GM13976 (cell line): ENCODE data around the gene VDAC1.
A peak's percentile ranks its signal among the peaks of the same experiment; 100 is the strongest.

Experiments
- DNase-seq: peaks from one replicate; pipeline ENCODE4 v3.0.0; 2012; ENCODE audit warnings: low spot score
- in situ Hi-C: fragments of 300-500 bp; cut with MboI; formaldehyde crosslinking; loops from one replicate; pipeline ENCODE4 v1.12.0; 2022; ENCODE audit warnings: low sequenced_read_pairs, mixed read lengths, inconsistent platforms; ENCODE audit not compliant: unreplicated experiment
- TF ChIP-seq, protein P1 (sequence below): IDR thresholded peaks from 2 replicates; pipeline ENCODE4 v1.5.1; 2012; ENCODE audit warnings: borderline replicate concordance, mild to moderate bottlenecking; ENCODE audit not compliant: insufficient read depth; ENCODE audit errors: extremely low read depth, missing control alignments, control extremely low read depth

VDAC1 gene

DNA sequence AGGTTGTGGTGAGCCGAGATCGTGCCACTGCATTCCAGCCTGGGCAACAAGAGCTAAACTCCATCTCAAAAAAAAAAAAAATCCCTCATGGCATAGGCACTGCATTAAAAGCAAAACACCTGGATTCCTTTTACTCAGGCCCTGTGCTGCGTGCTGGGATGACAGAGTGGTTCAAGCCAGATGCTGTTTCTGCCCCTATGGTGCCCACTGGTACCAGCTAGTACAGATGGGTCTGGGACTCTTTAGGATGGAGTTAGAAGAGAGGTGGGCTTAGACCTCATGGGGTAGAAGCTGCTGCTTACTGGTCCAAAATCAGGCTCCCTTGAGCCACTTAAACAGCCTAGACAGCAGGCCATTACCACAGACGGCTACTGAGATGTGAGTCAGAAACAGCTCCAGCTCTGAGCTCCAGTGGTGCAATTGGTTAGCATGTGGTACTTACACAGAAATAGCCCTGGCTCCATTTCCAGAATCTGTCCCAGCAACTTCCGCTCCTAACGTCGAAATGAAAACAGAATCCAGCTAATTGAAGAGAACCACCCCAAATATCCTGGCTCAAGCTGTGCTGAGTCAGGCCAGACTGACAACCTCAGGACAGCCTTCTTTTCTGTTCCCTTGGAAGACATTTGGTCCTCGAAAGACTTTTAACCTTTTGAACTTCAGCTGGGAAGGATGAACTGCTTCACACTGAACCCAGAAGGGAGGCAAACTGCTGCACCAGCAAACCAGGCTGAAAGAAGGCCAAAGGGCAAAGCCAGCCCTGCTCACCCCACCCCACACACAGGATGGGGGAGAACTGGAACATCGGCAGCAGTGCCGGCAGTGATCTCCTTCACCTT is 51.8 kb downstream of the VDAC1 start:
- no peak for DNase-seq
- TF ChIP-seq, protein P1, sequence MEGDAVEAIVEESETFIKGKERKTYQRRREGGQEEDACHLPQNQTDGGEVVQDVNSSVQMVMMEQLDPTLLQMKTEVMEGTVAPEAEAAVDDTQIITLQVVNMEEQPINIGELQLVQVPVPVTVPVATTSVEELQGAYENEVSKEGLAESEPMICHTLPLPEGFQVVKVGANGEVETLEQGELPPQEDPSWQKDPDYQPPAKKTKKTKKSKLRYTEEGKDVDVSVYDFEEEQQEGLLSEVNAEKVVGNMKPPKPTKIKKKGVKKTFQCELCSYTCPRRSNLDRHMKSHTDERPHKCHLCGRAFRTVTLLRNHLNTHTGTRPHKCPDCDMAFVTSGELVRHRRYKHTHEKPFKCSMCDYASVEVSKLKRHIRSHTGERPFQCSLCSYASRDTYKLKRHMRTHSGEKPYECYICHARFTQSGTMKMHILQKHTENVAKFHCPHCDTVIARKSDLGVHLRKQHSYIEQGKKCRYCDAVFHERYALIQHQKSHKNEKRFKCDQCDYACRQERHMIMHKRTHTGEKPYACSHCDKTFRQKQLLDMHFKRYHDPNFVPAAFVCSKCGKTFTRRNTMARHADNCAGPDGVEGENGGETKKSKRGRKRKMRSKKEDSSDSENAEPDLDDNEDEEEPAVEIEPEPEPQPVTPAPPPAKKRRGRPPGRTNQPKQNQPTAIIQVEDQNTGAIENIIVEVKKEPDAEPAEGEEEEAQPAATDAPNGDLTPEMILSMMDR: no peak
- in situ Hi-C loops: no loop called here

DNA sequence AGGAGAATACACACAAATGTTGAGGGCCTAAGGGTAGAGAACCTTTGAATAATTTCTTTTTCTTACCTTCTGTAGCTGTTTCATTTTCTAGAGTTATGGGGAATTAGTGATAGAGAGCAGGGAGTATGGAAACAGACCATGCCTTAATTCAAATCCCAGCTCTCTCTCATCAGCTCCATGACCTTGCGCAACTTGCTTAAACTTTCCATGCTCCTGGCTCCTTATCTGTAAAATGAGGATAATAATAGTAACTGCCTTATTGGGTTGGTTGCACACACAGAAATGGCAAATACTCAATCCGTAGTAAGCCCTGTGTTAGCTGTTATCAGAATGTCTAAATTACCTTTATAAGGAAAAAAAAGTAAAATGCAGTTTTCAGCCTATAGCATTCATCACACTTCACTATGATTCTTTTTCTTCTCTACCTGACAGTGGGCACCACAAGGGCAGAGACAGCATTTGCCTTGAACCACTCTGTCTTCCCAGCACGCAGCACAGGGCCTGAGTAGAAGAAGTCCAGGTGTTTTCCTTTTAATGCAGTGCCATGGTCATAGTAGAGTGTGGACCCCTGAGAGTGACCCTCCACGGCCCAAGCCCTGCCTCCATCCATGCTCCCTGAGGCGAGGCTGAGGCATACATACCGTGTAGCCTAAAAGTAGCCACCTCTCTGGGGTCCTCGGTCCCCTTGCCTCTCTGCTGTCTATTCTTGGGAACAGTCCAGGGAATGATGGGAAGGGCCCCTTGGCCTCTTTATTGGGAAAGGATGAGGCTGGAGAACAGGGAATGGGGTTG is 53.8 kb downstream of the VDAC1 start:
- in situ Hi-C loops: no loop called here
- no peak for DNase-seq
- TF ChIP-seq, protein P1: no peak

DNA sequence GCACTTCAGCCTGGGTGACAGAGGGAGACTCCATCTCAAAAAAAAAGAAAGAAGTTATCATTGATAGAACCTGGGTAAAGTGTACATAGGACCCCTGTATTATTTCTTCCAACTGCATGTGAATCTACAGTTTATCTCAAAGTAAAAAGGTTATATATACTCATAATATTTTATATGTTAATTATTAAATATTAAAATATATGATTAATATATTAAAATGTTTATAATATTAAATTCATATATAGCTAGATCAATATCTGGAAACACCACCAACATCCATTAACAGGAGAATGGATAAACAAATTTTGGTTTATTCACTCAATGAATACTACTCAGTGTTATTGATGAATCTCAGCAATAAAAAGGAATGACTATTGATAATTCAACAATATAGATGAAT is 56.1 kb downstream of the VDAC1 start:
- no peak for DNase-seq
- TF ChIP-seq, protein P1: no peak
- in situ Hi-C loops: no loop called here

DNA sequence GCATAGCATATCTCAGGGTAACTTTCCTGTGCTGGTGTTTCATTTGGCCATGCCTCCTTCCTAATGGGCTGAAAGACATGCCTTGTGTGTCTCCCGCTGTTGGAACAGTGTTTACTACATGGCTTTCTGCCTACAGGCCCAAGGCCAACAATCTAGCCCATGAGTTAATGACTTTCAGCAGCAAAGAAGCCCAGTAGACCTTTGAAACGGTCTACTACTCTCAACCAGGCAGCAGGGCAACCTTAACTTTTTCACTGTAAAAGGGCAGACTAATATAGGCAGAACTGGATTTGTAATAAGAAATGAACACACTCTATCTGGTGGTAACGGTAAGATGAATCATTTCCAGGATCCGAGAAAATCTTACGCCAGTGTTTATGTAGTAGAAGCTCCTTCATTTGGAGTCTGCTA is 57.3 kb downstream of the VDAC1 start:
- TF ChIP-seq, protein P1: no peak
- no peak for DNase-seq
- in situ Hi-C loops: no loop called here

DNA sequence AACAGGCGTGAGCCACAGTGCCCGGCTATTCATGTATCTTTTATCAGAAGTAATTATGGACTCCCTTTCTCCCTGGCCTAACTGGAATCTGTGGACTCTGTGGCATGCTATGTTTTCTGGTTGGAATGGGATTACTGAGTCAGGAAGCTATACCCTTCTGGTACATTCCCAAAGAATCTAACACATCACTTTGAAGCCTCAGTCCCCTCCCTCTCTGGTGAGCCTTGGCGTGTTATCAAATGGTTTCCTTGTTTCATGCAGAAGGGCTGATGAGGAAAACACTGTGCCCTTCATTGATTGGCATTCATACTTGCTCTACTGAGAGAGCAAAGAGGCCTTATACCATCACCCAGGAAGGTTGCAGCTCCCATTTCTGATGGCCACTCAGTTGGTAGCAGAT is 59.2 kb downstream of the VDAC1 start:
- TF ChIP-seq, protein P1: no peak
- in situ Hi-C loops: no loop called here
- no peak for DNase-seq

DNA sequence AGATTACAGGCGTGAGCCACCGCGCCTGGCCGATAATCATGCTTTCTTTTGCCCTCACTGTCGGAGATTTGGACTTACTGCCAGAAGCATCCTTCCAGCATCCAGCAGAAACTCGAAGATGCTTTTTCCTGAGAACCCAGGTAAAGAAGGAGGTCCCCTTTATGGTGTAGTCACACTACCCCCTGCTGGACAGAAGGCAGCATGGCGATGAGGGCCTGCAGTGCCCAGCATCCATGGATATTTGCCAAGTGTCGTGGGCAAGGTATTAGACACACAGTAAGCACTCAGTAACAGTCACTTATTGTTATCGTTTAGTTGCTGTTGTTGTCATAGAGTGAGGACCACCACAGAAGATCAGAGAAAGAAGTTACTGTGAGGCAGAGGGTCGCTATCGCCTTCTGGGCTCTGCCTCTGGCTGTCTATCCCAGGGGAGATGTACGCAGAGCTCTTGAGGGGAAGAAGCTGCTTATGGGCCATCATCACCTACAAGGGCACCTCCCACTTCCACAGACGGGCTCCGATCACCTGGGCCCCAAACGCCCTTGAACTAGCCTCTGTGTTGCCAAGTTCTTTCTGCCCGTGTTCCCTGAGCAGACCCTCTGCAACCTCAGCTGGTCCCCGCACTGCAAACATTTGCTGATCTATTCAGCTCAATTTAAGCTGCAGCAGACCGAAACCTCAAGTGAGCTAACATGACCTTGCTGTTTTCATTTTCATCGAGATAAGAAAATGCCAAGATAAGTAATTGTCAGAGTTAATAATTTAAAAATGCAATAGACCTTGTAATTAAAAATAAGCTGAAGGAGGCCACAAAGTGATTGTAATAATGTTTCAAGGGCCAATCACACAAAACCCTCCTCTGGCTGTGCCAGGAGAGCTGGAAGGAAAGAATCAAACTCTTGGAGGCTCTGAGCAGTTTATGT is 60.3 kb downstream of the VDAC1 start:
- peak; percentile 62 for DNase-seq
- in situ Hi-C loops: no loop called here
- TF ChIP-seq, protein P1: peak; percentile 67
